ENCODE measurements around the gene CLIC1. TPM values are rescaled to one million over a fixed set of nuclear protein-coding genes. Genes with fewer than 3 reads are reported as not detected.

CLIC1 gene
- total RNA-seq, result 545 and 566 TPM in 2 replicates

DNA sequence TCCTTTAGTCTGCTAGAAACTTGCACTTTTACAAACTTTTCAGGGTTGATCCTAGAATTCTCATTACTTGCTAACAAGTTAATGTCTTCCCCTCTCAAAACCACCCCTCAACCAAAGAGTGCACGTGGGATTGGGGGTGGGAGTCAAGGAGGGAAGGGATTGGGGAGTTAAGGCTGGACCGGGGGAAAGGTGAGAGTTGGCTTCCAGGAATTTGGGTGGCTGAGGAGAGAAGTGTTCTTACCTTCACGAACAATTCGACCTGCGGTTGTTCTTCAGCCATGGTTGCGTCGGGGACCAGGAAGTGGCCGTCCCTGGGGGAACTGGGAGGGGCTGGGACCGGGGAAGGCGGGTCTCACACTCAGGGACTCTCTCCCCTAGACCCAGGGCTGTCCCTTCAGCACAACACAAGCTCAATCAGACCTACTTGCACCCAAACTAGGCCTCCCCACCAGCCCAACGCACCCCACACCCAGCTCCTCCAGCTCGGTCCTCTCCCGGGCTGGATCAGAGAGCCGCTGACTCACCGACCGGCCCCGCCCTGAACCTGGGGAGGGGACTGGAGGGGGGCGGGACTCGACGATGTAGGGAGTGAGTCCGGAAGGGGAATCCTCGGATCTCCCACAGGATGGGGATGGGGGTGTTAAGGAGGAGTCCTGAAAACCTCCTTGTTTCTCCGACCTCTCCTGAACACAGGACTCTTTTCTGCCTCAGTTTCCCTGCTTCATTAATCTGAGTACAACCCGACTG lies at the start of gene CLIC1:
CLIC1 (minus strand) TSS at position 510 of the 747 bp plus-strand sequence; CDS start at position 280, 230 bp downstream.

GRCh38 chr6:31776989-31777666 lies 40.8 kb upstream of the CLIC1 start, which contains the start of gene VWA7:
Gene VWA7 (minus strand): TSS chr6:31777328. CDS start chr6:31776779, 549 bp downstream.

DNA sequence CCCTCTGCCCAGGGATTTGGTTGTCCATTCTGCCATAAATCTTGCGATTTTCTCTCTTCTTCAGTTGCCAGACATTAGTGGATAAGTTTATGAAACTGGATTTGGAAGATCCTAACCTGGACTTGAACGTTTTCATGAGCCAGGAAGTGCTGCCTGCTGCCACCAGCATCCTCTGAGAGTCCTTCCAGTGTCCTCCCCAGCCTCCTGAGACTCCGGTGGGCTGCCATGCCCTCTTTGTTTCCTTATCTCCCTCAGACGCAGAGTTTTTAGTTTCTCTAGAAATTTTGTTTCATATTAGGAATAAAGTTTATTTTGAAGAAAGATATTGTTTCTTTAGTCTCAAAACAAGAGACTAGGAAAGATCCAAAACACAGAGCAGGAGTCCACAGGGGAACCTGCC lies 26.0 kb upstream of the CLIC1 start, which contains the start of gene SAPCD1:
SAPCD1 (plus strand) TSS at position 301 of the 400 bp plus-strand sequence. CDS start 399 bp downstream, outside the sequence.

GRCh38 chr6:31739639-31740396 lies 3.5 kb upstream of the CLIC1 start, which contains the start of gene MSH5:
Gene MSH5 (plus strand): TSS chr6:31740005. CDS start chr6:31740467, 462 bp downstream.

DNA sequence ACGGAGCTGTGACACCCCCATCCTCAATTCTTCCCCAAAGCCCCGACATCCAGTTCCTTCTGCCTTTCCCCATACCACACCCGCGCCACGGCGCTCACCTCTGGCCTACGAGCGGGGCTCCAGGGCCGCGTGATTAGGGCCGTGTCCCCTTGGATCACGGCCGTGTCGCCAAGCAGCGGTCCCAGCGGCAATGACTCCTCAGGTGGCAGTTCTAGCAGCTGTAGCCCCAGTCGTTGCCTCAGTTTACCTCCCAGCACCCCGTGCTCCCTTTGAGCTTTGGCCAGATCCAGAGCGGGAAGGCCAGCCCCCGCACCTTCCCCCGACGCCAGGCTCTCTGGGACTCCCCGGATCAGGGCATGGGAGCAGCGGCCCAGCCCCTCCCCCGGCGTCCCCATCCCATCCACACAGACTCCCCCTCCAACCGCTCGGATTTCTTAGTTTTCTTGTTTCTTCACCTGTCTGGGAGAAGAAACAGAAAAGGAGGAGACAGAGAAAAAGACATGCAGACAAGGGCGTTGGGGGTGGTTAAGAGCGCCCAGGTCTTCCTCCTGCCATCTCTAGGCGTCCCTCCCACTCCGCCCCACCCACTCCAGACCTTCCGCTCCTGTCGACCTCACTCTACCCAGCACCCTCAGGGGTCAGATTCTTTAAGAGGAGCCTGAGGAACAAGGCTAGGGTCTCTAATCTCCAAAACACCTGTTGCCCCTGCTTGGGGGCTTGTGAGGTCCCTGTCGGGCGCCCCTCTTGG lies 7.4 kb downstream of the CLIC1 start, which contains the start of gene DDAH2:
DDAH2 (minus strand) TSS at position 533 of the 748 bp plus-strand sequence; CDS start at position 395, 138 bp downstream.

GRCh38 chr6:31723245-31723979 lies 12.9 kb downstream of the CLIC1 start, which contains the start of gene MPIG6B:
Gene MPIG6B (plus strand): TSS chr6:31723373. CDS start chr6:31723384, 11 bp downstream.

DNA sequence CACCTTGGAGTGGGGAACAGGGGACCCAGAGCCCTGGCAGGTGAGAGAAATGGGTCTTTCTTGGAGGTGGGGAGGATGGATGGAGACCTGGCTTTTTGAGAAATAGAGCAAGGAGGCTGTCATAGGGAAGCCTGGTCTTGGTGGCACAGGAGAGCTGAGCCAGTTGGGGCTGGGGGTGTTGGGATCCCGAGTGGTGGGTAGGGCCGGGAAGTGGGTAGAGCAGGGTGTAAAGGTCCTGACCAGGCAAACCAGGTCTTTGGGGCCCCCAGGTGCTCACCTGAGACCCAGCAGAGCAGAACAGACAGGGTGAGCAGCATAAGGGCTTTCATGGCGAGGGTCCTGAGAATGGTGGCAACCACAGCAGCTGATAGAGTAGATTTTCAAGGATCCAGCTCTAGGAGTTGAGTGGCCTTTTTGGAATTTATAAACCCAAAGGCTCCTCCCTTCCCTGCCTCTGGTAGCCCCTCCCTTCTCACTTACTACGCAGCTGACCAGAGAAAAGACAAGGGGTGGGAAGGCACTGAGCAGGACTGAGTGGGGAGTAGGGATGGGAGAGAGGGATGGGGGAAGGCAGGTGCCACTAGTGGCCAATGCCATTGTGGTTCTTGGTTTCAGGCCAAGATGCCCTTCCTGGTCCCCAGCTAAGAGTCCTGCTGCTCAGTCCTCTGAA lies 14.8 kb downstream of the CLIC1 start, which contains the start of gene LY6G6C:
LY6G6C (minus strand) TSS at position 396 of the 670 bp plus-strand sequence; CDS start at position 329, 67 bp downstream.

DNA sequence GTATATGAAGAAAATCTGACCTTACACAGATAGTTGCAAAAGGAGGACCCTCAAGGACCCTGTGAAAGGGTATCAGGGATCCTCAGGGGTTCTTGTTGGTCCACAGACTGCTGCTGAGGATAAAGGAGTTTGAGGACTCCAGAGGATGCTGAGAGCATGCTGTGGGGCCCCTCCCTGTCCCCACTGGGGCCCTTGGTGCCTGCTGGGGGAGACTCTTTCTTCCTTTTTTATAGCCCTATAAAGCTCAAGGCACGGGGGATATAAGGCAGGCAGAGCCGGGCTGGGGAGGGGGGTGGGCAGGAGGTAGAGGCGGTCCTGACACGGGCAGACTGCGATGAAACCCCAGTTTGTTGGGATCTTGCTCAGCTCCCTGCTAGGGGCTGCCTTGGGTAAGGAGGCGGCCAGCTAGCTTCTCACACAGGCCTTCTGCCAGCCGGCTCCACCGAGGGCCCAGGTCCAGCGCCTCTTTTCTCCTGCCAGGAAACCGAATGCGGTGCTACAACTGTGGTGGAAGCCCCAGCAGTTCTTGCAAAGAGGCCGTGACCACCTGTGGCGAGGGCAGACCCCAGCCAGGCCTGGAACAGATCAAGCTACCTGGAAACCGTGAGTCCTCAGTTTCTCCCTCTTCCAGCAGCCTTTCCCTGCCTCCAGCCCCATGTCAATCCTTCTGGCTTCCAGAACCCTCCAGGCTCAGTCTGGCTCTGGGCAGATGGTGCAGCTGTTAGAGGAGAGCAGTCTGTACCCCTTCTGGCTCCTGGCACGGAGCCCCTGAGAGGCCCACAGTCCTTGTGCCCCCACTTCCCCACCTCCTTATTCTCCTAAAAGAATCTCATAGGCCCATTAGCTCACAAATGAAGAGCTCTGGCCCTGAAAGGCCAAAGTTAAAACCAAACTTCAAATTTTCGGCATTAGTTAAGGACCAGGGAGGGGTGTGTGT lies 21.0 kb downstream of the CLIC1 start, which contains the start of gene LY6G6D:
LY6G6D (plus strand) TSS at position 327 of the 937 bp plus-strand sequence; CDS start at position 335, 8 bp downstream.

GRCh38 chr6:31706599-31706998 lies 29.7 kb downstream of the CLIC1 start, which contains the start of gene LY6G6F:
Gene LY6G6F (plus strand): TSS chr6:31706866. CDS start chr6:31706907, 41 bp downstream.

DNA sequence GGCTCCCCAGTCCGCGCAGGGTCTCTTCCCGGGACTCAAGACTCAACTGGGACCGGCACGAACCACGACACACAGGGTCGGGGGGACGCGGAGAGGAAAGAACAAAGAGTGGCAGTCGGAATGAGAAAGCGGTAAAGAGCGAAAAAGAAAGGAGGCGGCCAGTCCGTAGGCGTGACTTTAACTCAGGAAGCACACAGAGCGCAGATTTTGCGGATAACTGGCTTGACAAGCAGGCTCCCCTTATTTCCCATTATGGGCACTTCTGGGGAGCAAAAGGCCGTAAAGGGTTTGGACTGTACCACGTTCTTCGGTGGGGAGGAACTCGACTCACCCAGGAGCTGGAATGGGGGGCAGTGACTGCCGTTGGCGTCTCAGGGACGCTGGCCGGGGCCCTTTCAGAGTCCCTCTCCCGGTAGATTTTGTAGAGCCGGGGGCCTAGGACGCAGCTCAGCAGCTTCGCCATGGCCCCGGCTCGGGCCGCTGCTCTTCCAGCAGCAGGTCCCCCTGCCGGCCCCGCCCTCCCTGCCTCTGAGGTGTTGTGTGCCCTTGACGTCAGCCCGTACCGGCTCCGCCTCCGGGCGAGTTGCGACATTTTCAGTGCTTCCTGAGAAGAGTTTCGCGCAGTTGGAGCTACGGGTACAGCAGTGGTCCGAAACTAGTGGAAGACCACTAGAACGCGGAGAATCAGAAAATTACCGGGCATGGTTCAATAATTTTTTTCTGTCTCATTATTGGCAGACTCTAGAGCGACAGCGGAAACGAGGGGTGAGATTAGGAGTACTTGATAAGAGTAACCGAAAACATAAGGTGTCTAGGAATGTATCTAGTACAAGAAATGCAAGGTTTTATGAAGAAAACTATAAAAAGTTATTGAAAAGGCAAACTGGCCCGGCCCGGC lies 33.3 kb downstream of the CLIC1 start, which contains the start of gene ABHD16A:
ABHD16A (minus strand) TSS at position 506 of the 898 bp plus-strand sequence; CDS start at position 463, 43 bp downstream.

Other genes starting within 250 kb of the CLIC1 start
- 7.5 and 7.9 TPM in 2 replicates for gene MICB, start 238.4 kb downstream of the CLIC1 start, total RNA-seq
- gene MCCD1, start 207.6 kb downstream of the CLIC1 start, total RNA-seq, result not detected in 2 replicates
- gene DDX39B, start 194.5 kb downstream of the CLIC1 start, total RNA-seq, result 269 and 380 TPM in 2 replicates
- 0.11 and 0.17 TPM in 2 replicates for gene ATP6V1G2, start 189.9 kb downstream of the CLIC1 start, total RNA-seq
- 25.3 and 25.9 TPM in 2 replicates for gene NFKBIL1, start 188.9 kb downstream of the CLIC1 start, total RNA-seq
- not detected in 2 replicates for gene LTA, start 164.2 kb downstream of the CLIC1 start, total RNA-seq
- not detected in 2 replicates for gene TNF, start 161.0 kb downstream of the CLIC1 start, total RNA-seq
- gene LTB, start 154.1 kb downstream of the CLIC1 start, total RNA-seq, result 2.9 and 3.2 TPM in 2 replicates
- 0.11 and 0.26 TPM in 2 replicates for gene LST1, start 150.3 kb downstream of the CLIC1 start, total RNA-seq
- not detected in 2 replicates for gene NCR3, start 143.5 kb downstream of the CLIC1 start, total RNA-seq
- gene AIF1, start 121.3 kb downstream of the CLIC1 start, total RNA-seq, result 0.17 TPM in 1 of 2 replicates, not detected in the other
- 21.8 and 25.5 TPM in 2 replicates for gene PRRC2A, start 115.8 kb downstream of the CLIC1 start, total RNA-seq
- gene BAG6, start 83.9 kb downstream of the CLIC1 start, total RNA-seq, result 105 and 110 TPM in 2 replicates
- 0.52 and 0.54 TPM in 2 replicates for gene APOM, start 80.6 kb downstream of the CLIC1 start, total RNA-seq
- gene C6orf47, start 75.8 kb downstream of the CLIC1 start, total RNA-seq, result 22.6 and 24.2 TPM in 2 replicates
- 14.0 and 14.5 TPM in 2 replicates for gene GPANK1, start 71.5 kb downstream of the CLIC1 start, total RNA-seq
- gene CSNK2B, start 70.5 kb downstream of the CLIC1 start, total RNA-seq, result 71.8 and 77.7 TPM in 2 replicates
- gene LY6G5B, start 66.6 kb downstream of the CLIC1 start, total RNA-seq, result 1.4 and 1.9 TPM in 2 replicates
- gene LY6G5C, start 55.5 kb downstream of the CLIC1 start, total RNA-seq, result 1.4 and 1.5 TPM in 2 replicates
- 52.7 and 62.4 TPM in 2 replicates for gene ABHD16A, start 33.2 kb downstream of the CLIC1 start, total RNA-seq
- gene LY6G6F, start 29.7 kb downstream of the CLIC1 start, total RNA-seq, result not detected in 2 replicates
- not detected in 2 replicates for gene LY6G6D, start 21.2 kb downstream of the CLIC1 start, total RNA-seq
- not detected in 2 replicates for gene LY6G6C, start 14.8 kb downstream of the CLIC1 start, total RNA-seq
- gene MPIG6B, start 13.2 kb downstream of the CLIC1 start, total RNA-seq, result not detected in 2 replicates
- 122 and 139 TPM in 2 replicates for gene DDAH2, start 7.2 kb downstream of the CLIC1 start, total RNA-seq
- 2.3 and 3.0 TPM in 2 replicates for gene MSH5, start 3.5 kb upstream of the CLIC1 start, total RNA-seq
- 2.2 and 8.0 TPM in 2 replicates for gene SAPCD1, start 26.1 kb upstream of the CLIC1 start, total RNA-seq
- 0.09 and 0.22 TPM in 2 replicates for gene VWA7, start 40.8 kb upstream of the CLIC1 start, total RNA-seq
- 31.2 and 36.4 TPM in 2 replicates for gene VARS1, start 59.2 kb upstream of the CLIC1 start, total RNA-seq
- gene LSM2, start 70.4 kb upstream of the CLIC1 start, total RNA-seq, result 22.2 and 26.3 TPM in 2 replicates
- gene HSPA1L, start 78.8 kb upstream of the CLIC1 start, total RNA-seq, result 1.2 and 1.5 TPM in 2 replicates
- 78.6 and 81.2 TPM in 2 replicates for gene HSPA1A, start 79.0 kb upstream of the CLIC1 start, total RNA-seq
- gene HSPA1B, start 91.2 kb upstream of the CLIC1 start, total RNA-seq, result 16.9 and 34.6 TPM in 2 replicates
- 43.3 and 54.0 TPM in 2 replicates for gene NEU1, start 126.3 kb upstream of the CLIC1 start, total RNA-seq
- not detected in 2 replicates for gene SLC44A4, start 142.5 kb upstream of the CLIC1 start, total RNA-seq
- 24.9 and 29.6 TPM in 2 replicates for gene EHMT2, start 161.2 kb upstream of the CLIC1 start, total RNA-seq
- 2.4 and 2.8 TPM in 2 replicates for gene ZBTB12, start 165.6 kb upstream of the CLIC1 start, total RNA-seq
- gene C2, start 191.2 kb upstream of the CLIC1 start, total RNA-seq, result 0.17 and 0.22 TPM in 2 replicates
- gene CFB, start 209.6 kb upstream of the CLIC1 start, total RNA-seq, result 0.09 and 0.22 TPM in 2 replicates
- 68.1 and 76.8 TPM in 2 replicates for gene NELFE, start 222.4 kb upstream of the CLIC1 start, total RNA-seq
- gene SKIC2, start 222.6 kb upstream of the CLIC1 start, total RNA-seq, result 23.6 and 24.9 TPM in 2 replicates
- gene DXO, start 235.6 kb upstream of the CLIC1 start, total RNA-seq, result 7.3 and 8.3 TPM in 2 replicates
- gene C4A, start 245.5 kb upstream of the CLIC1 start, total RNA-seq, result 1.0 and 1.3 TPM in 2 replicates